ENCODE results near the gene PRMT1. TPM values are rescaled to one million over a fixed set of nuclear protein-coding genes. Genes with fewer than 3 reads are reported as not detected.

Gene PRMT1
- total and polyA plus RNA-seq, 2 of the 13 experiments (the other 11 are each of a cell fraction or from before 2014, with no cell fraction given) = 324 to 374 TPM

DNA sequence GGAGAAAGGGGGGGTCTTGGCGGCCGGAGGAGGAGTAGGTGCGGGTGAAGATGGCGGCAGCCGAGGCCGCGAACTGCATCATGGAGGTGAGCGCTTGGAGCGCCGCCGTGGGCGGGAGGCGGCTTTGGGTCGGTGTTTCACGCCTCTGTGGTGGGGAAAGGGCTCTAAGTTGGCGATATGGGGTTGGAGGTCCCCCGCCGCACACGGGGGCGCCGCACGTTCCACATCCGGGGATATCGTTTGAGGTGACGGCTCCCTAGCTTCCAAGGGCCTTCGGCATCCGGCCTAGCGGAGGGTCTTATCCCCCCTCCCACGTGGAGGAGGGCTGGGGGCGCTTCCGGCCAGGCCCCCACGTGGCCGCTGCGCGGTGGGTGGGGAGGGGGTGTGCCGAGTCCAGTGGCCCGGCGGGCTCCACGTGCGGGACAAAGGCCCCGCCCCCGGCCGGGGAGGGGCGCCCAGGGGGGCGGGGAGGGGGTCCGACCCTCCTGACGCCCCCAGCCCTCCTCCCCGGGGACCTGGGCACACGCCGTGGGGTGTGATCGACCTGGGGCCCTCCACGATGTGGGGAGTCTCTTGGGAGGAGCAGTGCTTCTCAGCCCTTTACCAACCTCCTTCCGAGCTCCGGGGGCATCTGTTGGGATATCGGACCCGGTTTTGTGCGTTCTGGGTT, at the start of gene PRMT1 (continued):
- TF ChIP-seq ZNF501 (CRISPR knock-in tag; IDR thresholded peaks at IDR 0.05) (peak; percentile 73), KLF6 (CRISPR knock-in tag; IDR thresholded peaks at IDR 0.05) (peak; percentile 67; the same call in 1 of the 2 replicates), ZSCAN31 (CRISPR knock-in tag; IDR thresholded peaks at IDR 0.05; ENCODE audit: low read depth) (0 out of 2 replicates have a peak, but pooled peaks have one; percentile 68), ARID4A (CRISPR knock-in tag; IDR thresholded peaks at IDR 0.05; ENCODE audit: borderline replicate concordance) (peak; percentile 95), SAP130 (CRISPR knock-in tag; IDR thresholded peaks at IDR 0.05; ENCODE audit: low read depth) (peak; percentile 94), RBM22 (optimal IDR thresholded peaks at IDR 0.05; ENCODE audit: low read length) (no peak), ZBTB7A (CRISPR knock-in tag; IDR thresholded peaks at IDR 0.05) (peak; percentile 84; the same call in 1 of the 2 replicates), SIX1 (CRISPR knock-in tag; IDR thresholded peaks at IDR 0.05; ENCODE audit: borderline replicate concordance) (no peak), ZNF788 (CRISPR knock-in tag; IDR thresholded peaks at IDR 0.05; ENCODE audit: borderline replicate concordance) (peak; percentile 37; the same call in 1 of the 2 replicates), MTA1 (CRISPR knock-in tag; IDR thresholded peaks at IDR 0.05; ENCODE audit: borderline replicate concordance) (peak; percentile 52; the same call in 1 of the 2 replicates), FOXO1 (CRISPR knock-in tag; IDR thresholded peaks at IDR 0.05) (peak; percentile 53; the same call in 1 of the 2 replicates), HDAC1 (CRISPR knock-in tag; IDR thresholded peaks at IDR 0.05) (peak; percentile 89), POLR2A (IDR thresholded peaks at IDR 0.05; ENCODE audit: insufficient read depth in 1 of 2, low read depth in 2 of 2, low read length in 2 of 2) (peak; percentile 94 to 96), HNF1A (IDR thresholded peaks at IDR 0.05; ENCODE audit: low read depth) (no peak), HNF1A (CRISPR knock-in tag; IDR thresholded peaks at IDR 0.05; ENCODE audit: borderline replicate concordance) (peak; percentile 46; the same call in 1 of the 2 replicates), ZGPAT (CRISPR knock-in tag; IDR thresholded peaks at IDR 0.05) (peak; percentile 43; the same call in 1 of the 2 replicates)
- TF ChIP-seq, protein P1, sequence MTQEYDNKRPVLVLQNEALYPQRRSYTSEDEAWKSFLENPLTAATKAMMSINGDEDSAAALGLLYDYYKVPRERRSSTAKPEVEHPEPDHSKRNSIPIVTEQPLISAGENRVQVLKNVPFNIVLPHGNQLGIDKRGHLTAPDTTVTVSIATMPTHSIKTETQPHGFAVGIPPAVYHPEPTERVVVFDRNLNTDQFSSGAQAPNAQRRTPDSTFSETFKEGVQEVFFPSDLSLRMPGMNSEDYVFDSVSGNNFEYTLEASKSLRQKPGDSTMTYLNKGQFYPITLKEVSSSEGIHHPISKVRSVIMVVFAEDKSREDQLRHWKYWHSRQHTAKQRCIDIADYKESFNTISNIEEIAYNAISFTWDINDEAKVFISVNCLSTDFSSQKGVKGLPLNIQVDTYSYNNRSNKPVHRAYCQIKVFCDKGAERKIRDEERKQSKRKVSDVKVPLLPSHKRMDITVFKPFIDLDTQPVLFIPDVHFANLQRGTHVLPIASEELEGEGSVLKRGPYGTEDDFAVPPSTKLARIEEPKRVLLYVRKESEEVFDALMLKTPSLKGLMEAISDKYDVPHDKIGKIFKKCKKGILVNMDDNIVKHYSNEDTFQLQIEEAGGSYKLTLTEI (CRISPR knock-in tag; conservative IDR thresholded peaks at IDR 0.05) = no peak

All from HepG2 (cell line).